ENCODE data around the gene KCP. TPM values are rescaled to one million over a fixed set of nuclear protein-coding genes. Genes with fewer than 3 reads are reported as not detected.

The KCP gene
- total RNA-seq, 1 experiment from 2014 or later: 5.3 TPM

- Histone ChIP-seq H2BK120ac (ENCODE audit: low read depth, low read length, poor library complexity, severe bottlenecking) (no peak overlapping the region), H3K14ac (ENCODE audit: insufficient read depth, low read length) (no peak overlapping the region), H4K91ac (ENCODE audit: insufficient read length, low read depth, low read length) (no peak overlapping the region), H3K79me2 (ENCODE audit: insufficient read depth, low read length) (no peaks in the 10 kb centered on the region), H2AK5ac (ENCODE audit: insufficient read length, low read length) (no peak overlapping the region), H3K27ac (ENCODE audit: insufficient read length, low read depth, low read length) (no peak overlapping the region), H2AFZ (ENCODE audit: low read length) (no peak overlapping the region), H2BK20ac (ENCODE audit: low read depth, low read length, poor library complexity, severe bottlenecking) (no peak overlapping the region), H2BK15ac (ENCODE audit: low read depth, low read length) (no peak overlapping the region), H3K4ac (ENCODE audit: low read depth, low read length) (no peak overlapping the region), H3T11ph (ENCODE audit: low read length) (no peak overlapping the region), H4K20me1 (ENCODE audit: control insufficient read depth, insufficient read depth, insufficient read length) (no peaks in the 10 kb centered on the region), H4K8ac (replicated peaks; ENCODE audit: insufficient read length, low read depth, low read length) (no peak overlapping the region), H3K4me2 (ENCODE audit: insufficient read depth, insufficient read length, low read length) (no peak overlapping the region), H3K4me1 (ENCODE audit: insufficient read depth, low read length) (peaks cover under 1% of the 10 kb centered on the region; the same call in 1 of the 2 replicates), H3K27me3 (ENCODE audit: insufficient read depth, low read length) (peaks cover 7% of the 10 kb centered on the region; the same call in 1 of the 2 replicates), H3K23ac (ENCODE audit: insufficient read length, low read depth, low read length) (no peak overlapping the region), H3K79me1 (ENCODE audit: insufficient read depth, low read depth, low read length, poor library complexity, severe bottlenecking) (no peaks in the 10 kb centered on the region), H2BK5ac (ENCODE audit: insufficient read length, low read length) (no peak overlapping the region), H3K18ac (ENCODE audit: insufficient read length, low read depth, low read length) (no peak overlapping the region), H3K9ac (ENCODE audit: extremely low read depth, insufficient read length, low read length) (no peak overlapping the region), H3K9me3 (ENCODE audit: control insufficient read depth, low read depth, low read length) (no peaks in the 10 kb centered on the region), H3K56ac (ENCODE audit: insufficient read length, low read depth, low read length) (no peak overlapping the region), H2BK12ac (ENCODE audit: insufficient read length, low read depth, low read length) (no peak overlapping the region), H3K23me2 (ENCODE audit: insufficient read length, low read depth, low read length, poor library complexity, severe bottlenecking) (peaks cover 13% of the 10 kb centered on the region), H4K5ac (ENCODE audit: insufficient read length, low read depth, low read length) (no peak overlapping the region)
- DNase-seq: no peak
- H3K36me3 Mint-ChIP-seq (ENCODE audit: insufficient read depth in 1 of 3, low read depth in 3 of 3): no peaks in the 10 kb centered on the region
- no peak overlapping the region; a peak in 2 of 7 replicates for H3K27ac Mint-ChIP-seq
- peaks cover 13% of the 10 kb centered on the region for H3K27me3 Mint-ChIP-seq (ENCODE audit: low read depth)
- WGBS (ENCODE audit: extremely low coverage, insufficient read length, low lambda C conversion rate): no CpG with 5 or more reads among the region's 6 CpGs
- TF ChIP-seq, protein P1, sequence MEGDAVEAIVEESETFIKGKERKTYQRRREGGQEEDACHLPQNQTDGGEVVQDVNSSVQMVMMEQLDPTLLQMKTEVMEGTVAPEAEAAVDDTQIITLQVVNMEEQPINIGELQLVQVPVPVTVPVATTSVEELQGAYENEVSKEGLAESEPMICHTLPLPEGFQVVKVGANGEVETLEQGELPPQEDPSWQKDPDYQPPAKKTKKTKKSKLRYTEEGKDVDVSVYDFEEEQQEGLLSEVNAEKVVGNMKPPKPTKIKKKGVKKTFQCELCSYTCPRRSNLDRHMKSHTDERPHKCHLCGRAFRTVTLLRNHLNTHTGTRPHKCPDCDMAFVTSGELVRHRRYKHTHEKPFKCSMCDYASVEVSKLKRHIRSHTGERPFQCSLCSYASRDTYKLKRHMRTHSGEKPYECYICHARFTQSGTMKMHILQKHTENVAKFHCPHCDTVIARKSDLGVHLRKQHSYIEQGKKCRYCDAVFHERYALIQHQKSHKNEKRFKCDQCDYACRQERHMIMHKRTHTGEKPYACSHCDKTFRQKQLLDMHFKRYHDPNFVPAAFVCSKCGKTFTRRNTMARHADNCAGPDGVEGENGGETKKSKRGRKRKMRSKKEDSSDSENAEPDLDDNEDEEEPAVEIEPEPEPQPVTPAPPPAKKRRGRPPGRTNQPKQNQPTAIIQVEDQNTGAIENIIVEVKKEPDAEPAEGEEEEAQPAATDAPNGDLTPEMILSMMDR (conservative IDR thresholded peaks at IDR 0.05): no peak
- no peaks in the 10 kb centered on the region; a peak in 1 of 5 replicates for H3K9me3 Mint-ChIP-seq
- no peak overlapping the region for H3K4me3 Mint-ChIP-seq
- peaks cover 18 to 42% of the 10 kb centered on the region in 2 experiments for H3K4me1 Mint-ChIP-seq
These were observed 8.7 kb upstream of the KCP start for GRCh38 chr7:128919241-128919640.
